Right hindlimb (tissue), 1 donor: ENCODE measurements around the gene ITPR2.
"Not testable (repeated sequence)": the region's sequence is repeated elsewhere in the genome, so short reads cannot be mapped to it uniquely, and the experiment has no call there.

Experiments
- DNase-seq: peaks from one replicate; pipeline ENCODE4 v3.0.0-alpha.2; 2018

ITPR2 gene

GRCh38 chr12:26750531-26751175, 82.3 kb downstream of the ITPR2 start:
- no peak for DNase-seq

- no peak for DNase-seq
Measured at GRCh38 chr12:26749781-26750180, 83.2 kb downstream of the ITPR2 start.

GRCh38 chr12:26748741-26749431, 84.1 kb downstream of the ITPR2 start:
- DNase-seq = no peak

GRCh38 chr12:26748412-26748740, 84.6 kb downstream of the ITPR2 start:
- DNase-seq = no peak

- DNase-seq = no peak
Measured at GRCh38 chr12:26746121-26746714, 86.8 kb downstream of the ITPR2 start.

GRCh38 chr12:26744697-26745440, 88.1 kb downstream of the ITPR2 start:
- DNase-seq = no peak

GRCh38 chr12:26744042-26744626, 88.9 kb downstream of the ITPR2 start:
- no peak for DNase-seq

GRCh38 chr12:26741584-26742227, 91.3 kb downstream of the ITPR2 start:
- no peak for DNase-seq

GRCh38 chr12:26740991-26741390, 92.0 kb downstream of the ITPR2 start:
- DNase-seq = no peak

- no peak for DNase-seq
Measured at GRCh38 chr12:26740348-26740747, 92.6 kb downstream of the ITPR2 start.

GRCh38 chr12:26737487-26738030, 95.4 kb downstream of the ITPR2 start:
- no peak for DNase-seq

- no peak for DNase-seq
Measured at GRCh38 chr12:26736563-26737486, 96.2 kb downstream of the ITPR2 start.

- no peak for DNase-seq
Measured at GRCh38 chr12:26735249-26735639, 97.8 kb downstream of the ITPR2 start.

GRCh38 chr12:26734510-26735248, 98.3 kb downstream of the ITPR2 start:
- DNase-seq = no peak

- no peak for DNase-seq
Measured at GRCh38 chr12:26732005-26732908, 100.7 kb downstream of the ITPR2 start.

- DNase-seq = no peak
Measured at GRCh38 chr12:26730481-26731350, 102.3 kb downstream of the ITPR2 start.

GRCh38 chr12:26729137-26729671, 103.8 kb downstream of the ITPR2 start:
- DNase-seq = not testable (repeated sequence)
